K562 (cell line): ENCODE measurements around the gene ZNF597. TPM values are rescaled to one million over a fixed set of nuclear protein-coding genes. Genes with fewer than 3 reads are reported as not detected.

Experiments
- ARID4B ChIP-seq: sonication (generic); formaldehyde crosslinking; IDR thresholded peaks from 2 replicates; pipeline ENCODE4 v1.8.0; 2022; ENCODE audit warnings: mild to moderate bottlenecking, missing genetic modification reagents
- ATF1 ChIP-seq, 2 experiments: fragments of 450-650 bp in 1 of 2; IDR thresholded peaks; 2 replicates each; pipeline ENCODE4 v1.6.1; 2016; ENCODE audit warnings: missing compliant biosample characterization in 1 of 2, missing genetic modification characterization in 1 of 2
- CXXC5 ChIP-seq: fragments of 250-450 bp; sonication (Bioruptor Pico); IDR thresholded peaks from 2 replicates; pipeline ENCODE4 v1.8.0; 2022; ENCODE audit warnings: inconsistent platforms, mild to moderate bottlenecking, moderate library complexity
- L3MBTL2 ChIP-seq: fragments of 450-650 bp; IDR thresholded peaks from 2 replicates; pipeline ENCODE4 v1.6.1; 2016; ENCODE audit warnings: mild to moderate bottlenecking, moderate library complexity
- PHF8 ChIP-seq: fragments of 200-600 bp; sonication (generic); IDR thresholded peaks from 2 replicates; pipeline ENCODE4 v1.6.1; 2012; ENCODE audit warnings: mixed run types, mild to moderate bottlenecking, inconsistent platforms, low read length, moderate library complexity, borderline replicate concordance
- PTRF ChIP-seq: fragments of 450-650 bp; IDR thresholded peaks from 2 replicates; pipeline ENCODE4 v1.6.1; 2016; ENCODE audit warnings: mild to moderate bottlenecking, missing genetic modification characterization, missing compliant biosample characterization
- SMAD4 ChIP-seq: fragments of 250-450 bp; sonication (Bioruptor Pico); conservative IDR thresholded peaks from 2 replicates; pipeline ENCODE4 v1.8.0; 2021; ENCODE audit warnings: inconsistent platforms, mild to moderate bottlenecking, moderate library complexity
- TSC22D4 ChIP-seq: fragments of 450-650 bp; IDR thresholded peaks from 2 replicates; pipeline ENCODE4 v1.6.1; 2016; ENCODE audit warnings: missing genetic modification characterization, missing biosample characterization, control low read depth
- USF1 ChIP-seq: sonication (generic); formaldehyde crosslinking; IDR thresholded peaks from 2 replicates; pipeline ENCODE4 v1.9.0; 2022; ENCODE audit warnings: mild to moderate bottlenecking, missing genetic modification reagents
- ZBTB40 ChIP-seq, 2 experiments: fragments of 450-650 bp in 1 of 2; sonication (generic) in 1 of 2; formaldehyde crosslinking in 1 of 2; IDR thresholded peaks; 2 replicates each; pipeline versions ENCODE4 v1.7.1 to v1.9.0; 2016 to 2022; ENCODE audit warnings: inconsistent platforms in 1 of 2, mild to moderate bottlenecking in 1 of 2, missing genetic modification reagents in 1 of 2
- polyA plus RNA-seq, 8 experiments: library from polyadenylated mRNA; depleted of rRNA in 4 of 8; stranded (reverse) in 5 of 8; unstranded in 3 of 8; fragments of >200 nt; fragmentation: Nextera tagmentation in 2 of 8; fragmentation: Illumina TruSeq in 1 of 8; extraction: Ambion mirVana in 2 of 8; extraction: Trizol in 1 of 8; gene quantifications; 2 replicates each; pipeline versions ENCODE4 v1.2.1 to v1.2.3, GENCODE V29; 2011 to 2014; ENCODE audit warnings: inconsistent platforms in 1 of 8, missing spikeins in 1 of 8
- total RNA-seq, 7 experiments: library from RNA; depleted of rRNA in 6 of 7; stranded (reverse); fragments of >200 nt in 6 of 7; fragmentation: Illumina TruSeq in 2 of 7; extraction: Trizol in 2 of 7; gene quantifications; 2 replicates each; pipeline versions ENCODE4 v1.2.1 to v1.2.3, GENCODE V29; 2011 to 2021; ENCODE audit warnings: low replicate concordance in 1 of 7

The ZNF597 gene
- total and polyA plus RNA-seq, 9 of the 15 experiments (the other 6 are each of a cell fraction or from before 2014, with no cell fraction given): 0.14 to 0.68 (median 0.42) TPM

GRCh38 chr16:3443108-3444031, at the start of gene ZNF597, which contains the start of gene NAA60 (continued):
- TF ChIP-seq ARID4B (CRISPR knock-in tag) (0 out of 2 replicates have a peak, but pooled peaks have one; percentile 45), ATF1 (CRISPR knock-in tag; IDR thresholded peaks at IDR 0.05) (no peak), ATF1 (tag; IDR thresholded peaks at IDR 0.05) (0 out of 2 replicates have a peak, but pooled peaks have one; percentile 29), SMAD4 (CRISPR knock-in tag) (no peak), L3MBTL2 (peak; percentile 39; the same call in 1 of the 2 replicates), TSC22D4 (no peak), PHF8 (peak; percentile 28; the same call in 1 of the 2 replicates), ZBTB40 (IDR thresholded peaks at IDR 0.05) (peak; percentile 84), ZBTB40 (CRISPR knock-in tag; IDR thresholded peaks at IDR 0.05) (no peak), PTRF (tag) (no peak), USF1 (0 out of 2 replicates have a peak, but pooled peaks have one; percentile 5), CXXC5 (CRISPR knock-in tag) (0 out of 2 replicates have a peak, but pooled peaks have one; percentile 19)
